NCI-H2029 (cell line): ENCODE results near the gene ASB18.
"Not testable (repeated sequence)": the region's sequence is repeated elsewhere in the genome, so short reads cannot be mapped to it uniquely, and the experiment has no call there.

ENCODE experiments used
- DNase-seq: peaks from one replicate; lab custom pipeline; 2025; lab: John Stamatoyannopoulos, UW

ASB18 gene

DNA sequence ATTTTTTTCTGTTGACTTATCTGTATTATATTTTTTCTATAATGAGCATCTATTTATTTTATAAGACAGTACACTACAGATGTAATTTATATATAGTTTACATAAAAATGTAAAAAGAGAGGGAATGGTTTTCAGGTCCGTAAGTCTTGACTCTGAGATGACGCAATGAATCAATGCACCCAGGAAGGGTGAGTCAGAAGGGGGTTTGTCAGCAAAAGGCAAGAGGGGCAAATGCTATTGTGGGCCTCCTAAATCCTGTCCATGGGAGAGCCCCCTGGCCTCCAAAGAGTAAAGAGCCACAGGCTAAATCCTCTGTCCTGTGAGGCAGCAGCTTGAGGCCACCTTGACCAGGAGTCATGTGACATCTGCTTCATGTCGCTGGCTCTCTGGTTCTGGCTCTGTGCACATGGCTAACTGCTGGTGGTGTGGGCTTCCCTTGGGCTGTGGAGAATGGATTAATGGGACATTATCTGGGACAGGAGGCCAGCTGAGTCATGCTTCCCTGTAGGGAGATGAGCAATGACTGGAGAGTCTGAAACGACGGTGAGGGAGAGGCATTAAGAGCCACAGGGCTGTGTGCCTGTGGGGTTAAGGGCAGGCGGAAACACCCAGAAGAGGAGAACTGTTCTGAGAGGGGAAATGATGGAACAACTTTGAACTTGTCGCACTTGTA lies 22.8 kb upstream of the ASB18 start:
- no peak for DNase-seq

DNA sequence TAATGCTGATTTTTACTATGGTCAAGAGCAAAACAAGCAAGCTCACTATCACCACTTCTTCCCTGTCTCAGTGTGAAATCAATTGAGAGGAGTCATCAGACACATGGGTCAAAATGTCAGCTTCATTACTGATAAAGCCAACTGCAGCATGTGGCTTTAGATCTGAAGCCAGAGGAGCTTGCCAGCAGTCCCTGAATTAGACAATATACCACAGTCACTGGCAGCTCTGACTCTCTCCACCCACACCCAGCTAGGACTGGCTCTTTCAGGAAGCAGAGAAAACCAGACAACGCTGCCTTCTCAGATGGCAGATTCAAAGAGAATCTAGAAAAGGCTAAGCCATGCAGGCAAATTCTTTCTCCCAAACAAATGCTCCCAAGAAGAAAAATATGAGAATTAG lies 20.0 kb upstream of the ASB18 start:
- no peak for DNase-seq

DNA sequence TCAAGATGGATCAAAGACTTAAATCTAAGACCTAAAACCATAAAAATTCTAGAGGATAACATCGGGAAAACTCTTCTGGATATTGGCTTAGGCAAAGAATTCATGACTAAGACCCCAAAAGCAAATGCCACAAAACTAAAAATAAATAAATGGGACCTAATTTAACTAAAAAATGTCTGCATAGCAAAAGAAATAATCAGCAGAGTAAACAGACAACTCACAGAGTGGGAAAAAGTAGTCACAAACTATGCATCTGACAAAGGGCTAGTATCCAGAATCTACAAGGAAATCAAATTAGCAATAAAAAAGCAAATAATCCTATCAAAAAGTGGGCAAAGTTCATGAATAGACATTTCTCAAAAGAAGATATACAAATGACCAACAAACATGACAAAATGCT lies 18.2 kb upstream of the ASB18 start:
- no peak for DNase-seq

DNA sequence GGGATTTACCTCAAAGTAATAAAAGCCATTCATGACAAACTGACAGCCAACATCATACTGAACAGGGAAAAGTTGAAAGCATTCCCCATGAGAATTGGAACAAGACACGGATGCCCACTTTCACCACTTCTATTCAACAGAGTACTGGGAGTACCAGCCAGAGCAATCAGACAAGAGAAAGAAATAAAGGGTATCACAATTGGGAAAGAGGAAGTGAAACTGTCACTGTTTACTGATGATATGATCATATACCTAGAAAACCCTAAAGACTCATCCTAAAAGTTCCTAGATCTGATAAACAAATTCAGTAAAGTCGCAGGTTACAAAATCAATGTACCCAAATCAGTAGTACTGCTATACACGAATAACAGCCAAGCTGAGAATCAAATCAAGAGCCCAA lies 17.2 kb upstream of the ASB18 start:
- no peak for DNase-seq

DNA sequence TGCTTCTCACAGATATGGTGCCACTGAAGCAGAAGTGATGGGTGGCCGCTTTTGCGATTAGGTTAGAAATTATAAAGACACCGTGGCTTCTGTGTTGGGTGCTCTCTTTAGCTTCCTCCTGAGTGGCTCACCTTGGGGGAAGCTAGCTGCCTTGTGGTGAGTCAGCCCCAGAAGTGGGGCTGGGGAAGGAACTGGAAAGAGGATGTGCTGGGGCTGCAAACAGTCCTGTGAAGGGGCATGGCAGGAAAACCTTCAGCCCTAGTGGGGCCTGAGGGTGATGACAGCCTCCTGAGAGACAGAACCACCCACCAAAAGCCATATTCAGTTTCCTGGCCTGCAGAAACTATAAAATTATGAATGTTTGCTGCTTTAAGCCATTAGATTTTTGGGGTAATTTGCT lies 8.9 kb upstream of the ASB18 start:
- DNase-seq, result no peak

DNA sequence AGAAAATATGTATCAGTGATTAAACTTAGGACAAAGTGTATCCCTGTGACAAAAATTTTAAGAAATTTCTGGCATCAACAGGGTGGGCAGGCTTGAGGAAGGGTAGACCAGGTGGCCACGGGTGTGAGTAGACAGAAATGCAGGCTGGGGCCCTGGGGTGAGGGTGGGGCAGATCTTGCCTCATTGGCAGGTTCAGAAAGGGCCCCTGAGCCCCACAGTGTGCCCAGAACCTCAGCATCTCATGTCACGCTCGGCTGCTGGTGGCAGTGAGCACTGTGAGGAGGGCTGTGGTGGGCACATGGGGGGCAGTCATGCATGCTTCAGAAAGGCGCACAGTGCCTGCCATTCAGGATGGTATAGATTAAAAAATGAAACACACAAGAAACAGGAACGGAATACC lies 7.6 kb upstream of the ASB18 start:
- no peak for DNase-seq

DNA sequence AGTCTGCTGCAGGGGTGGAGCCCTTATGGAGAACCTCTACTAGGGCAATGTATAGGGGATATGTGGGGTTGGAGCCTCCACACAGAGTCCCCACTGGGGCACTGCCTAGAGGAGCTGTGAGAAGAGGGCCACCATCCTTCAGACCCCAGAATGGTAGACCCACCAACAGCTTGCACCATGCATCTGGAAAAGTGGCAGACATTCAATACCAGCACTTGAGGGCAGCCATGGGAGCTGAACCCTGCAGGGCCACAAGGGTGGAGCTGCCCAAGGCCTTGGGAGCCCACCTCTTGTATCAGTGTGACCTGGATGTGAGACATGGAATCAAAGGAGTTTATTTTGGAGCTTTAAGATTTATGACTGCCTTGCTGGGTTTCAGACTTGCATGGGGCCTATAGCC lies 5.7 kb upstream of the ASB18 start:
- DNase-seq, result not testable (repeated sequence)

DNA sequence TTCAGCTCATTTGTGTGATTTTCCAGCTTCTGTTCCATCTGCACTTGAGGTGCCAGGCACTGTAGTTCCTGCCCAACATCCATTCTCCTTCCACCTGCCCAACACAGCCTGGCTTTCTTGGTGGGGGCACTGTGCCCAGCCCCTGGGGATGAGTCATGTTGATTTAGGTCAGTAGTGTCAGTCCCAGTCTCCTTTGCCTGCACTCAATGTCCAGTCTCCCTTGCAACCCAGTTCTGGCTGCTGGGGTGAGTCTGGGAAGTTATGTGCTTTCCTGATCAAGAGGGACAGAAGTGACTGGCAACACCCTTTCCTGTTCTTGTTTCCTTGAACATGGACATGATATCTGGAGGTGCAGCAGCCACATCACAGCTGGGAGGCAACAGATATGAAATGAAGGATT lies 1.5 kb upstream of the ASB18 start:
- no peak for DNase-seq

DNA sequence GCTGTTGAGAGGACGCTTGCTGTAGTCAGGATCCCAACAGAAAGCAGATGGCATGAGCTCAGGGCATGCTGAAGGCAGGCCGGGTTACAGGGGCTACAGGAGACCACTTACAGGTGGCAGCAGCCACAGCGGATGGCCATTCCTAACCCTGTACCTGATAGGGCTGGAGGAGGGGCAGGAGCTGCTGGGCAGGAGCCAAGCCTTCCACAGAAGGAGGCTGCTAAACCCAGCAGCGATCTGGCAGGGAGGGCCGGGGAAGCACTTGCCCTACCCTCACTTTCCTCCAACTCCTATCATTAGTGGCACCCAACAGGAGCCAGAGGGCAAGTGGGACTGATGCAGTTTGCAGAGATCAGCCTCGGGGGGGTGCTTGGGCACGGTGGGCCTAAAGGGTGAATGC lies 2.0 kb downstream of the ASB18 start:
- no peak for DNase-seq

DNA sequence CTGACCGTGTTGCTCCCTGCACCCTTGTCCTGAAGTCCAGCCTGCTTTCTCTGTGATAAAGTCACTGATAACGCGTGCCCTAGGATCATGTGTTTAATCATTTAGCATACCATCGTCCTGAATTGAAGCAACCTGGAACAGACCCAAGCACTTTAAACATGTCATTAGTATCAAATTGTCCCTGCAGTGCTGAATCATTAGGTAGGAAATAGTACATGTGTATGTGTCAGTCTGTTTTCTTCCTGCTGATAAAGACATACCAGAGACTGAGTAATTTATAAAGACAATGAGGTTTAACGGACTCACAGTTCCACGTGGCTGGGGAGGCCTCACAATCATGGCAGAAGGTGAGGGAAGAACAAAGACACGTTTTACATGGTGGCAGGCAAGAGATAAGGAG lies 2.8 kb downstream of the ASB18 start:
- DNase-seq, result no peak

DNA sequence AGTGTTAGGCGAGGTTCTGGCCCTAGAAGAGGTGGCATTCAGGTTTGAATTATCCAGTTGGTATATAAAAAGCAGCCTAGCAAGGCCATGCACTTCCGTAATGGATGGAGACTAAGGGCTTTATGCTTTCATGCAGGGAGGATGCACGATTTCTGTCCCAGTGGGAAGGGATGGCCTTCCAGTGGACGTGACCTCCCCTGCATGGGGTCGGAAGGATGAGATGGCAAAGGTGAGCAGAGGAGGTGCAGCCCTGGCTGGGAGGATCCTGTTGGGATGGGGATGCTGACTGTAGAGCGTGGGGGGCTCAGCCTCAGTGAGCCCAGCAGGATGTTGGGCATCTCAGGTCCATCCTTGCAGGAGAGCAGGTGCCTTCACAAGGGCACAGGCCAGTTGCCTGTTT lies 4.8 kb downstream of the ASB18 start:
- no peak for DNase-seq

DNA sequence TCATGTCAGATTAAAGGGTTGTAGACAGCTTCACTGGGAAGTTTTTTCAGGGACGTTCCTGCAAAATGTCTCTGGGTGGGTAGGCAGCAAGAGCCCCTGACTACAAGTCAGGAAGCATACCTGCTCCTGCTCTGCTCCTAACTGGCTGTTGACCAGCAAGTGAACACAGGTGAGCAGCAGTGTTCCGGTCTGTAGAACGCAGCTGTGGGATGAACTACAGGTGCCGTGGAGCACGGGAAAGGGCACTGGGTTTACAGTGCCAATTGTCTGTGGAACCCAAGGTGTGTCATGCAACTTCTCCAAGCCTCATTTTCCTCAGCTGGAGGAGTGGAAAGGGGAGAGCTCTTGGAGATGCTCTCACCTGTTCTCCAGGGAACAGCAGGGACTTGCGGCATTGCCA lies 6.6 kb downstream of the ASB18 start:
- DNase-seq, result no peak

DNA sequence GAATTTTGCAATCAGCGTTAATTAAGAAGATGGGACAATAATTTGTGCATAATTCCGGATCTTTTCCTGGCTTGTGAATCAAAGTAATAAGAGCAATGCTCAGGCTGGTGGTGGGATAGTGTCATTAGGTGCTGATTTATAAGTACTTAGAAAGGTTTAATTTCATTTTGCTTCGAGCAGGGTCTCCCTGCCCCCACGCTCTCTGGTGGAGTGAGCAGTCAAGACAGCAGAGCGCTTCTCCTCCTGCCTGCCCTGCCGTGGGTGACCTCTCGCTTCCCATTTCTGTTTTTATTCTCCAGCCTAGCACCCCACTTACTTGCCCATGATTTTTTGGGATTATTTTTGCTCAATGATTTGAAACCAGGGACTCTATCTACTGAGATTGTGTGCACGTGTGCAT lies 7.1 kb downstream of the ASB18 start:
- no peak for DNase-seq

DNA sequence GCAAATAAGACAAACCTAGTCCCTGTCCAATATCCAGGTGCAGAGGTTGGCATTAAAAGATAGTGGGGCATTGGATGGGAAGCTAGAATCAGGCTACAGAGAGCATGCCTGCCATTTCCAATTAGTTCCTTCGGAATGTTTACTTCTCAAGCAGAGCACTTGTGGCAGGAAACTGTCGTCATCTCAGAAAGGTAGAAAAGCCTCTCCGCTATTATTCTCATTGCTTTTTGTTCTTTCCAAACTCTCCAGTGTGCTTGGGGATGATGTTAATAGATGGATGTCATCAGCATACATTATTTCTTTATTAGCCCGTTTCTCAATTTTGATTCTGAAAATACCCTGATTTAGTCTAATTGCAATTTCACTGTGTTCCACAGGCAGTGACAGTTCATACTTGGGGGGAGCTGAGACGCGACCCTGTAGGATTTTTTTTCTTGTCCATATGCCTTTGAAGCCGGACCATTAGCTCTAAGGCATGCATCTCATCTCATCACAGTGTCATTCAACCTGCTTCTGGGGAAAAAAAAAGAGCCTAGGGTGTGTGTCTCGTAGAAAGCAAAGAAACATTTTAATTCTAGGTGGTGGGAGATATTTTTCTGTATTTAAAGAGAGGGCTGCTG lies 7.7 kb downstream of the ASB18 start:
- DNase-seq, result no peak

DNA sequence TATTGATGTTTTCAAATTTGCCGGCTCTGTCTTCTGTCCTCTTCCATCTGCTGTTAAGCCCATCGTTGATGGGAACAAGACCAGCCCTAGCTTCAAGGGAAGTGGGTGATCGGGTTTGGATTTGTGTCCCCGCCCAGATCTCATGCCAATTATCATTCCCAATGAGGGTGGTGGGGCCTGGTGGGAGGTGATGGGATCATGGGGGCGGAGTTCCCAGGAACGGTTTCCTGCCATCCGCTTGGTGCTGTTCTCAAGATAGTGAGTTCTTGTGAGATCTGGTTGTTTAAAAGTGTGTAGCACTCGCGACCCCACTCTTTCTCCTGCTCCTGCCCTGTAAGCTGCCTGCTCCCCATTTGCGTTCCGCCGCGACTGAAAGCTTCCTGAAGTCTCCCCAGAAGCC lies 9.5 kb downstream of the ASB18 start:
- DNase-seq, result no peak

DNA sequence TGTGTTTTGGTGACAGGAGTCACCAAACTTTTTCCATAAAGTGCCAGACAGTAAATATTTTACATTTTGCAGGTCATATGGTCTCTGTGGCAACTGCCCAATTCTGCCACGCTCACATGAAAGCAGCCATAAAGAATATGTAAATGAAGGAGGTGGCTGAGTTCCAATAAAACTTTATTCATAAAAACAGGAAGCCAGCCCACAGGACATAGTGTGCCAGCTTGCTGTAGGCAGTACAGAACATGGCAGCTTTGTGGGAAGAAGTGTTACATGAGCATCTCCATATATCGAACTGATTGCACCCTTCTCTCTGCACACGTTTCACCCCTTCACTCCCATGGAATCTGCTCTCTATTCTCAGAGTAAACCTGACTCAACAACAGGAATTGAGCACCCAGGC lies 10.2 kb downstream of the ASB18 start:
- no peak for DNase-seq

DNA sequence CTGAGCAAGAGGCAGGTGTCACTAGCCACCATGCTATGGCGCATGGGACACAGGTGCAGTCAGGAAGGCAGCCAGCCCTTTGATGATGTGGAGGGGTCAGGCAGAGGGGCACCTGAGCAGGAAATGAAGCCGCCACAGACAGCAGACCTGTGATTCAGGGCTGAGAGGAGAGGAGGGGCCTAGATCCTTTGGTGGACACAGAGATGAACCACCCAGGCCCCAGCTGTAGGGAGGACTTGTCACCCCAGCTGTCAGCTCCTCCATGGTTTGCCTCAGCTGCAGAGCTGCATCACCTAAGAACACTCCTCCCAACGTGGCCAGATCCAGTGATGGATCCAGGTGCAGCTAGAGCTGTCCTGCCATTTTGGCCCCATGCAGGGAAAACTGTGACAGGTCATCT lies 11.6 kb downstream of the ASB18 start:
- no peak for DNase-seq

DNA sequence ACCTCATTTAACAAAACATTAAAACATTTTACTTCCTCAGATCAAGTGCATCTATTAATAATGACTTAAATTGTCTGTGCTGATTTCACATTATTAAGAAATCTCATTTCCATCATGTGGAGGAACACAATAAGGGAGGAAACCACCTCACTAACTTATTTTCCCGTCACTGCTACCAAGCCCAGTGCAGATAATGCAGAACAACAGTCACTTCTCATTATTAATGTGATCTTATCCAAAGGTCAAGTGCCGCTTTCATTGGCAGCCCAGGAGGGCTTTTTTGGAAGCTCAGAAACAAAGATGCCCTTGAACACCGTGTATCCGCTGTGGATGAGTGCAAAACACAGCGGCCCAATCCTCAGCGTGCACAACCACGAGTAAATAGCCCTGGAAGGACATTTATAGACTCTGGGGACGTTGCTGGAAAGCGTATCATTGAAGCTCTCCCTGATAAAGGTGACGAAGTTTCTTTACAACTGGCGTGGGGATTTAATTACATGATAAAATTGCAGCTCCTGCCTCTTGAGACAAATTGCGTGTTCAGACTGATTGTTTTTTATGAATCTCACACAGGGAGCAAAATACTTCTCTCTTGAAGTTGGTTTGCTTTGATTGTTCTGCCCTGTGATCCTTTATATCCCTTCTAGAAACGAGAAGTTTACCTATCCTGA lies 13.2 kb downstream of the ASB18 start:
- DNase-seq, result no peak

DNA sequence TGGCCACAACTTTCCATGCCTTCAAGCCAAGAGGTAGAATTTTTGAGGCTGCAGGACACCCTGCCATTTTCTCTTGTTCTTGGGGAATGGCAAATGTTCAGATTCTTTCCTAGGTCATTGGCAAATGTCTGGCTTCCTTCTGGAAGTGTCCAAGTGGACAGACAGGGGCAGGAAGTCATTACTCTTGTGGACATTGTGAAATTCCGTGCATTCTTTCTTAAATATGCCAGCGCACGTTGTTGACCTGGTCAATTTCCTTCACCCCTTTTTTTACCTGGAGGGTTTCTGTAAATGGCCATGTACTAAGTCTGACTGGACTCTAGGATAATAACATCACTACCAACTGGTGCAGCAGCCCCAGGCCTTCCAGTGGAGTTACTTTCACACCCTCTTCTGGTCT lies 13.9 kb downstream of the ASB18 start:
- no peak for DNase-seq

DNA sequence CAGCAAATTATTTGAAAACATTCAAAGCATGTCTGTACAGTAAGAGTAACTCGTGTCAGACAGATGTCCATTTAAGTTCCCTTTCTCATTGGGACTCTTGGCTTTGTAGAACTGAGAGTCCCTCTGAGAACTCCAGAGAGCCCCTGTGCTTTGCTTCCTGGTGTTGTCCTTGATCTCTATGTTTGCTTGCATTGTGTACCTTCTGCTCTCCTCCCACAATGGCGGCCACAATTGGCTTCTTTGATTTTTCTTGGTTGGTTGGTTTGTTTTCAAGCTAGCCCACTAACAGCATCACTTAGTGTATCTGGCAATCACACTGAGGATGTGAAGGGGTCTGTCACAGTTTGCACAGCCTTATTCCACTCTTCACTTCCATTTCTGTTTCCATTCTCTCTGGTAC lies 15.1 kb downstream of the ASB18 start:
- DNase-seq, result no peak

DNA sequence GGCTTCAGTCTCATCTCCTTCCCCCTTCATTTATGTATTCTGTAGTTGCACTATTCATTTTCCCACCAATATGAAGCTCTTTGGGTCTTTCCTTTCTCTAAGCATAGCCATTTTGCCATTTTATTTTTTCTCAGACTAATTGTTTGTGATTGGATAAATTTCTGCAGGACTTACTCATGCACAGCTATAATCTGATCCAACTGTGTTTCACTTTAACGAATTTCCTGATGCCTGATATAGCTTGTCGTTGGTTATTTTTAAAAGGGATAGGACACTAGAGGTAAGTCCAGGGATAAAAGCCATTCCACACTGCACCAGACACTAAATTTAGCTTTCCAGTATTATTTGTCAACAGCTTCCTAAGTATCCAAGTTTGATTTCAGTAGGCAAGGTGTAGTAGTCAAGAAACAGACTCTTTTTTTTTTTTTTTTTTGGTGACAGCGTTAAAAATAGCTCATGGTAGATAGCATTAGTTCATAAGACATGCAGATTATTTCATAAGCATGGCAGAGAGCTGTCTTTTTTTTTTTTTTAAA lies 17.4 kb downstream of the ASB18 start:
- DNase-seq, result no peak

DNA sequence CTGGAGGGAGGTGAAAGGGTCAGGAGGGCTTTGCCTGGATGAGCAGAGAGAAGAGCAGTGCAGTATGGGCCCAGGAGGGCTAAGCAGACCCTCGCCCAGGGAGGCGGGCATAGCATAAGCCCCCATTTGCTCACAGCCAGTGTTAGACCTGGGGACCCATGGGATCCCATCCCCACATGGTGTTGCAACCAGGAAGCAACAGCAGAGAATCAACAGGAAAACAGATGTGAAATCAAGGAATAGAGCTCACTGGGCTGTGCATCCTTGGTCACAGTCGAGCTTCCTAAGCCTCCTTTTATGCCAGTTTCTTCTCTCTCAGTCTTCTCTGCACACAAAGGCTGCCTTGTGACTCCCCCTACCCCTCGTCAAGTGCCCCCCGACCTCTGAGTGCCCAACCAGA lies 19.9 kb downstream of the ASB18 start:
- DNase-seq, result no peak

DNA sequence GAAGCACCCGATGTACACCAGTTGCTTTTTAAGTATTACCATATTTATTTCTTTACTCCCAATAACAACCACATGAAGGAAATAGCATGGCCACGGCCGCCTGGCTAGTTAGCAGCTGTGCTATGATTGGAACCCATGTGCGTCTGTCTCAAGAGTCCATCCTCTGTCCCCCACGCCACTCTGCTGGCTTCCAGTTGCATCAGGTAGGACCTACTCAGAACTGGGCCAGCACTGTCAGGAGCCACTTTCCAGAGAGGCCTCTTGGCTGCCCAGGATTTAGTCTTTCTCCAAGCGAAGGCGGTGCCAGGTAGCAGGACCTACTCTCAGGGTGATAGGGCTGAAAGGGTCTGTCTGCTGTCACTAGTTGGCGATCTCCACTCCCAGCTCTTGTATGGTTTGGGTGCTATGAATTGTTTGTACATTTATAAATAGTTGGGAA lies 22.1 kb downstream of the ASB18 start:
- no peak for DNase-seq
